HG03378 (cell line): Measurements from ENCODE around the gene STIM1.
"Not testable (repeated sequence)": the region's sequence is repeated elsewhere in the genome, so short reads cannot be mapped to it uniquely, and the experiment has no call there.

Experiments used
- ATAC-seq: cut with Tn5 transposase; IDR thresholded peaks from one replicate; pipeline ENCODE4 v1.9.1; 2021; ENCODE audit warnings: mild to moderate bottlenecking, moderate library complexity; ENCODE audit not compliant: unreplicated experiment

Gene STIM1

DNA sequence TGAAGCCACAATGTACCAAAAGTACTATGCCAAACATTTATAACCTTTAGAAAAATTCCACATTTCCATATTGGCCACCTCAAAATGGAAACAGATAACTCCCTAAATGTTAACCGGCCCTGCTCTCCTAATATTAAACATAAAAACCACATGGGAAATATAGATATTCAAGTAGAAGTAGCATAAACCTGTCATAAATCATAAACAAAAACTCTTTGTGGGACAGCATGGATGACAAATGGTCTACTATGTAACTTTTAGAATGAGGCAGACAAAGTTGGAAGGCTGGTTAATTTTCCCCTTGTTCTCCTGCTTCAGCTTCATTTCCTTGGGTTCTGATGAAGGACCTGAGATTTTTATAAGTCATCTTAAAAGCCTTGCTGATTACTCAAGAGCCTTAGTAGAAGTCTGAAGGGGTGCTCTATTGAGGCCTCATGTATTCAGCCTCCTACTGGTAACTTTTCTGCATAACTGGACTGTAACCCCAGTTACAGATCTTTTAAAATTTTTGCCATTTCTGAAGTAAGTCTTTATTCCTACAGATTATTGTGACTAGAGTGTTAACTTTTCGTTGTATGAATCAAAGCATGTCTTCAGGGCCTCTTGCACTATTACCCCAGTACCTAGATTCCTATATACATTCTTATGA lies 116.4 kb downstream of the STIM1 start:
- ATAC-seq: no peak

DNA sequence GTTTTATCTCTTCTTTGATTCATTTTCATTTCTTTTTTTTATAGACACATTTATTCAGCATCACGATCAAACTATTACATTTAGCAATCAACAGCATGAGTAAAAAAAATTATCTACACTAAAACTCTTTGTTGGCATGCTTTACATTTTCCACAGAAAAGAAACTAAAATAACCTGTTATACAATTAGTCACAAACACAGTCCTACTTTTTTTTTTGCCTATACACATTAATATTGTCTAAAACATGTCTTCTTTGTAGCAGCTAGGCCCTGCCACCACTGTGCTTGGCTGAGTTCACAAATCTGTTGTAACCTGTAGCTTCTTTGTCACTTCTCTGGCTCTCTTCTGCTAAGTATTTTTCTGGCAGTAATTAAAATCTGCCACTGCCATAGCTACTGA lies 117.0 kb downstream of the STIM1 start:
- ATAC-seq: no peak

DNA sequence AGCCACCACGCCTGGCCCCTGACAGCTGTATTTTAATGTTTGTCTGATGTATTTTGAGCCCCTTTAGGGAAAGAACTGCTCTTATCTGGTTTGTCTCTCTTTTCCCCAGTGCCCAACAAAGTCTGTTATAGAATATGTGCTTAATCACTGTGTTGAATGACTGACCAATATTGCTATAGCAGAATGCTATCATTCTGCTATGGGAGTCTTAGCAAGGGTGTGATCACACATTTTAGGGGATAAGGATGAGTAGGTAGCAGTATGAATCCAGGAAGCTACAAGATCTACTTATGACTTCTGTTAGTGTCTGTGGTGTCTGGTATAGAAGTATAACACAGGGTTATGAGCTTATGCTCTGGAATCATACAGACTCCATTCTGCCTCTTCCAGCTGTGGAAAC lies 121.6 kb downstream of the STIM1 start:
- ATAC-seq: no peak

DNA sequence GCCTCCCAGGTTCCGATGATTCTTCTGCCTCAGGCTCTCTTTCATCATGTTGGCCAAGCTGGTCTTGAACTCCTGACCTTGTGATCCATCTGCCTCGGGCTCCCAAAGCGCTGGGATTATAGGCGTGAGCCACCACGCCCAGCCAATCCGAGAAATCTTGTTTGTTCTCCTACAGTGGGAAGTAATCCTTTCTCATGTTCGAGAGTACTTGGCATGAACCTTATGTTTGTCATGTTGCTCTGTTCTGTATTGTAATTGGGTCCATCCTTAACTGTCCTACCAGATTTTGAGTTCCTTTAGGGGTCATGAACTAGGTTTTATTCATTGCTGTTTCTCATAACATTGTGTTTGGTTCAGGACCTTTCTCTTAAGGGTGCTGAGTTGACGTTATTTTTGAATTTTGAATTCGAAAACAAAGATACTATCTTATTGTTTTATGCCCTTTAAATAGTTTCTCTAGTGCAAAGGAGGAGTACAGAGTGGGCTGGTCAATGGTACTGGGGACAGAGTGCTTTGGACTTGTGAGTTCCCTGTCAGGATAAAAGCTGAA lies 125.7 kb downstream of the STIM1 start:
- no peak for ATAC-seq

DNA sequence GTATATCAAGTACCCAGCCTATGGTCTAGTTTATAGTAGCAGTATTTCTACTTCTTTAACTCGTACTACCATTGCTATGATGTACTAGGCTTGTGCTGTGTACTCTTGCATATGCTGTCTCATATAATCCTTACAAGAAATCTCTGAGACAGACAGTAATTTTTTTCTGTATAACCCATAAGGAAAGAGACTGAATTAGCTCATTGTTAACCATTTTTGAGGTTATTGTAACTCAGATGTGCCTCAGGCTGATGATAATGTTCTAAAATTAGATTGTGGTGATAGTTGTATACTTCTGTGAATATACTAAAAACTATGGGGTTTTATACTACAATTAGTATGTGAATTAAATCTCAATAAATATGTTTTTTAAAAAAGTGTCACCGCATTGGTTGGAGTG lies 127.0 kb downstream of the STIM1 start:
- ATAC-seq: no peak

DNA sequence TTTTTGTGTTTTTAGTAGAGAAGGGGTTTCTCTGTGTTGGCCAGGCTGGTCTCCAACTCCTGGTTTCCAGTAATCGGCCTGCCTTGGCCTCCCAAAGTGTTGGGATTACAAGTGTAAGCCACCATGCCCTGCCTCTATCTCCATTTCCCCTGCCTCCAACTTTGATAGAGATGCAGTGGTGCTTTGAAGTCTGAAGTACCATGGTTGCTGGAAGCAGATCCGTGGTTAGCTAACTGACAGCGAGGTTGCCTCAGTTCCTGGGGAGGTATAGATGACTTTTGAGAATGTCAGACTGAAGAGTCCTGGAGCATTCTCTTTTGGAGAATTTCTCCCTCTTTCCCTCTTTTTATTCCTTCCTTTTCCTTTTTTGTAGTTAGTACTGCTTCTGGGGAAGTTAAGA lies 127.6 kb downstream of the STIM1 start:
- ATAC-seq: no peak

DNA sequence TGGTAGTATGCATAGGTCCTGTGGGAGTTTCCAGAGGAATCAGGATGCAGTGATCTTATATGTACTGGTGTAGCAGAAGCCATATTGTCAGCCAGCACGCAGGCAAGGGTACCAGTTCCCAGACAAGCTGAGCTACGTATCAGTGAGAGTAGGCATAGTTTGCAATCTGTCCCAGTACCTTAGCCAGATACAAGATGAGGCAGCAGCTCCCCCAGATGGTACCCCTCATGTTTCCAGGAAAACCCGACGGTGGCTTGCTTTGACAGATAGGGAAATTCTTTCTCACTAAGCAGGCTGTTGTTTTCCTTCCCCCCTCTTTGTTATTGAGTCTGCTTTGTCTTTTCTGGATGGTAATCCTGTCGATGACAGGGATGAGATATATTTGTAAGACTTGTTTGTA lies 129.4 kb downstream of the STIM1 start:
- no peak for ATAC-seq

DNA sequence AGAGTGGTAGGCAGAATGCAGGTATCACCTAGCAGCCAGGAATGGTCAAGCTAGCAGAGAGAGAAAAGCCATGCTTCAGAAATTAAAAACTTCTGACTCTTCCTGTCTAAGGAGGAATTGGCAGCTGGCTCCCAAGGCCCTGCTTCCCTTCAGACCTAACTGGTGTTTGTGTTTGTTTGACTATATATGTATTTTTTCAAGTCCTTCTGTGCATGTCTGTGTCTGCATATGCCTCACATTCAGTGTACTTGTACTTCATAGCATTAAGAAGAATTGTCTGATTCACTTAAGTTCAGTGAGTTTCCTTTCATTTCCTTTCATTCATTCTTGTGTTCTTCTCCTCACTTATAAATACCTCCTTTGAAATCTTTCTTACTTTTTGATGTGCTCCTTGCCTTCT lies 130.2 kb downstream of the STIM1 start:
- ATAC-seq: no peak

DNA sequence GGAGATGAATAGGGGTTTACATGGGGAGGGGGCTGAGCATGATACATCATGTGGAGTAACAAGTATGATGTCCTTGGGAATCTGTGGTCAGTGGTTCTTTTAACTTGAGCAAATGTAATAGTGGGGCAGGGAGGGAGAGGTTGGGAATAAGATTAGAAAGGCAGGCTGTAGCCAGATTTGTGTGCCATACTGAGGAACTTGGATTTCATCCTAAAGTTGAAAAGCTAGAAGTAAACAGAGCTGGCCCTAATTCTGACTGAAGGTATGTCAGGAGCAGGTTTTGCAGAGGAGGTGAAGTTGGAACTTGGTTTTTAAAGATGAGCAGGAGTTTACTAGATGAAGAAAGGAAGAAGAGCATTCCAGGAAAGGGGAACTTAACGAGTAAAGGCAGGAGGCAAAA lies 130.8 kb downstream of the STIM1 start:
- no peak for ATAC-seq

DNA sequence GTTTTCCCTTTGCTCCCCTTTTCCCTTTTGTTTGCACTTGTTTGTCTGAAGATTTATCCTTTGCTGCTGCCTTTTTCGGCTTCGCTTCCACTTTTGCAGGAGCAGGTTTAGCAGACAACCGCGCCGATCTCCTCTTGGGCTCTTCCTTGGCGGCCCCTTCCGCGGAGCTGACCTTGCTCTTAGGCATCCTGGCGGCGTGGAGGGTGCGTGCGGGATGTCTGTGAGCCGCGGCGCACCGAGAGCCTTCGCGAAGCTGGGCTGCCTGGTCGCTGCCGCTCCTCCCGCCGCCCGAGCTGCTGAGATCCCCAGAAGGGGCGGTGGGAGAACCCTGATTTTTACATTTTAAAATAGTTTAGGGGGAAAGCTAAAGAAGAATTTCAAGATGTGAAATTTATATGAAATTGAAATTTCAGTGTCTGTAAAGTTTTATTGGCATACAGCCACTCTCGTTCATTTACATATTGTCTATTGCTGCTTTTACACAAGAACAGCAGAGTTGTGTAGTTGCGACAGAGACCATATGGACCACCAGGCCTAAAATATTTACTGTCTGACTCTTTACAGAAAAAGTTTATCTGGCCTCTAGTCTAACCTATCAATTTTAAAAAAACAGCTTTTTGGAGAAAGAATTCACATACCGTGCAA lies 133.9 kb downstream of the STIM1 start:
- no peak for ATAC-seq

DNA sequence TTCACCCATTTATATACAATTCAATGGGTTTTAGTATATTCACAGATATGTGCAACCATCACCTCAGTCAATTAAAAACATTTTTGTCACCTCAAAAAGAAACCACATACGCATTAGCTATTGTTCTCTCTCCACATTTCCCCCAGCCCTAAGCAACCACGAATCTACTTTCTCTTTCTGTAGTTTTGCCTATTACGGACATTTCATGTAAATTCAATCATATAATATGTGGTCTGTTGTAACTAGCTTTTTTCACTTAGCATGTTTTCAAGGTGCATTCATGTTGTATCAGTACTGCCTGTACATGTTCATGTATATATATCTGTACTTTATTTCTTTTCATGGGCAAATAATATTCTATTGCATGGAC lies 134.4 kb downstream of the STIM1 start:
- no peak for ATAC-seq

DNA sequence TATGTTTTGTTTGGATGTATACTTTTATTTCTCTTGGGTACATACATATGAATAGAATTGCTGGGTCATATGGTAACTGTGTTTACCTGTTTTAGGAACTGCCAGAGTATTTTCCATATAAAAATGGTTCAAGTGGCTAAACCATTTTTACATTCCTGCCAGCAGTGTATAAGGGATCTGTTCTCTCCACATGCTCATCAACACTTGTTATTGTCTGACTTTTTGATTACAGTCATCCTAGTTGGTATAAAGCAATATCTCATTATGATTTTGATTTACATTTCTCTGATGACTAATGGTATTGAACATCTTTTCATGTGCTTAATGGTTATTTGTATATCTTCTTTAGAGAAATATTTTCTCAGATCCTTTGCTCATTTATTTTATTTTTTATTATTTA lies 134.9 kb downstream of the STIM1 start:
- ATAC-seq: no peak

DNA sequence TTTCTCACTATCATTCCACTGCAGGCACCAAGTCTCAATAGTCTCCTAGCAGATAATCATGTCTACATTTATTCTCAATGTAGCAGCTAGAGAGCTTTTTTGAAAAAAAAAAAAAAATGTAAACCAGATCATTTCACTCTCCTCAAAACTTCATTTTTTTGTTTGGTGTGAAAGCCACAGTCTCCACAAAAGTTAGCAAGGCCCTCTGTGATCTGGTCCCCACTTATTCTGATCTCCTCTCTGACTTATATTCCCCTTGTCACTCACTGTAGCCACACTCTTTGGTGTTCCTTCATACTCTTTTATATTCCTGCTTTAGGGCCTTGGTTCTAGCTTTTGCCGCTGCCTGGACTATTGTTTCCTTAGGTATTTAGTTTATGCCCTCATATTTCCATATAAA lies 137.5 kb downstream of the STIM1 start:
- ATAC-seq: no peak

DNA sequence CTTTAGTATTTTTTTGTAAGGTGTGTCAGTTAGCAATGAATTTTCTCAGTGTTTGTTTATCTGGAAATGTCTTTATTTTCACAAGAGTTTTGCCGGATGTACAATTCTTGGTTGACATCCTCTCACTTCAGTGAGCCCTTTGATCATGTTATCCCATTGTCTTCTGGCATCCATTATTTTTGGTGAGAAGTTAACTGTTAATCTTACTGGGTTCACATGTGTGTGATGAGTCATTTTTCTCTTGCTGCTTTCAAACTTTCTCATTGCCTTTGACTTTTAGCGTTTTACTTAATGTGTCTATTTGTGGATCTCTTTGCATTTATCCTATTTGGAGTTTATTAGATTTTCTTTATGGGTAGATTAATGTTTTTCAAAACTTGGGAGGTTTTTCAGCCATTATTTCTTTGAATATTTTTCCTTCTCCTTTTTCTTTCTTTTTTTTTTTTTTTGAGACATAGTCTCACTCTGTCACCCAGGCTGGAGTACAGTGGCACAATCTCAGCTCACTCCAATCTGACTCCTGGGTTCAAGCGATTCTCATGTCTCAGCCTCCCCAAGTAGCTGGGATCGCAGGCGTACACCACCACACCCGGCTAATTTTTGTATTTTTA lies 138.7 kb downstream of the STIM1 start:
- ATAC-seq: no peak

DNA sequence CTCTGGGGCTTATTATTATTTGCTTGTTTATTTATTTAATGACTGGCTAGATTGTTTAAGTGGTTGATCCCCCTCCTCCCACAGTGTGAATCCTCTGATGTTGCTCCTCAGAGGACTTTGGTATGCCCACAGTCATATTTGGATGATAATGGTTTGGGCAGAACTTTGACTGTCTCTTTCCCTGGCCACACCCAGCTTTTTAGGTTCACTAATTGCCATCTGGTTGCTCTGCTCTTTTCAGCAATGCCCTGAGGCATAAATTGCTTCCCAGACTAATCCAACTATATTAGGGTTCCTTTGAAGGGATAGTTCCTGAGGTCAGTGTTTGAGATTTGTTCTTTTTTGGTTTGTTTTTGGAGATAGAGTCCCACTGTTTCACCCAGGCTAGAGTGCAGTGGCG lies 139.8 kb downstream of the STIM1 start:
- no peak for ATAC-seq

DNA sequence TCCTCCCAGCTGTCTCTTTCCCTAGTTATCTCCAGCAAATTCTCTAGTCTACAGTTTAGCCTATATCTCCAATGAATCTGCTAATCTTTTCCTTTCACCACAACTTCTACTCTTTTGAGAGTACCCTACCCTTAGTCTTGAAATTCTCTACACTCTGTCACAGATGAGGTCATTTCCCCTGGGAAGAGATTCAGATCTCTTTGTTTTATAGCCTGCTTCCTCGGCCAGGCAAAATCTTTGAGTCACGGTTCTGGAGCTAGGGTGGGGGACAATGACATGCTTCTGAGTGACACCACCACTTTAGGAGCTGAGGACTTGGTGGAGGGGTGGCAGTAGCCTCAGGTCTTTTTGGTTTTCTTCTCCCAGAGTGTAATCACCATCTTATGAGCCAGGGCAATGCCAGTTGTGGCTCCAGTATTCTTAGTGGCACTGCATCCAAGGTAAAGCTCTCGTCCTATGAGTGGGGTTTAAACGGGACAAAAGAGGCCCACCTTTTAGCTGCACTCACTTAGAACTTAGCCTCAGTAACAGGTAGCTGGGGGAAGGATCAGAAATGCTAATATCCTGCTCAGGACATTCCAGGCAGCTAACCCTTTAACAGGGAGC lies 140.6 kb downstream of the STIM1 start:
- no peak for ATAC-seq

DNA sequence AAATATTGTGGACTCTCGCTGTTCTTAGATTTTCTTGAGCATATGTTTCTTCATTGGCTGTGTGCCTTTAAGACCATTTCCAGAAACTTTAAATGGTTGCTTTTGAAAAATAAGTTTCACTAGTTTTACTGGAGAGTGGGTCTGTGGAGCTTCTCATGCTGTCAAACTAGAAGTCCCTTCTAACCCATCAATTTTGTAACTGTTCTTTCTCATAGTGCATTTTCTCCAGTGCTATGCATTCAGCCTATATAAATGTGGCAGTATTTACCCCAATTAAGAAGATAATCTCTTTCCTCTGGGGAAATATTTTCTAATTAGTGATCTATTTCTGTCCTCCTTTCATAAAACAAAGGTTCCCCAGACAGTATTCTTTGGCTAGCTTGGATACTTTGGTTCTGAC lies 141.2 kb downstream of the STIM1 start:
- no peak for ATAC-seq

DNA sequence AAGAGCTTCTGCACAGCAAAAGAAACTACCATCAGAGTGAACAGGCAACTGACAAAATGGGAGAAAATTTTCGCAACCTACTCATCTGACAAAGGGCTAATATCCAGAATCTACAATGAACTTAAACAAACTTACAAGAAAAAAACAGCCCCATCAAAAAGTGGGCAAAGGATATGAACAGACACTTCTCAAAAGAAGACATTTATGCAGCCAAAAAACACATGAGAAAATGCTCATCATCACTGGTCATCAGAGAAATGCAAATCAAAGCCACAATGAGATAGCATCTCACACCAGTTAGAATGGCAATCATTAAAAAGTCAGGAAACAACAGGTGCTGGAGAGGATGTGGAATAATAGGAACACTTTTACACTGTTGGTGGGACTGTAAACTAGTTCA lies 149.3 kb downstream of the STIM1 start:
- not testable (repeated sequence) for ATAC-seq

DNA sequence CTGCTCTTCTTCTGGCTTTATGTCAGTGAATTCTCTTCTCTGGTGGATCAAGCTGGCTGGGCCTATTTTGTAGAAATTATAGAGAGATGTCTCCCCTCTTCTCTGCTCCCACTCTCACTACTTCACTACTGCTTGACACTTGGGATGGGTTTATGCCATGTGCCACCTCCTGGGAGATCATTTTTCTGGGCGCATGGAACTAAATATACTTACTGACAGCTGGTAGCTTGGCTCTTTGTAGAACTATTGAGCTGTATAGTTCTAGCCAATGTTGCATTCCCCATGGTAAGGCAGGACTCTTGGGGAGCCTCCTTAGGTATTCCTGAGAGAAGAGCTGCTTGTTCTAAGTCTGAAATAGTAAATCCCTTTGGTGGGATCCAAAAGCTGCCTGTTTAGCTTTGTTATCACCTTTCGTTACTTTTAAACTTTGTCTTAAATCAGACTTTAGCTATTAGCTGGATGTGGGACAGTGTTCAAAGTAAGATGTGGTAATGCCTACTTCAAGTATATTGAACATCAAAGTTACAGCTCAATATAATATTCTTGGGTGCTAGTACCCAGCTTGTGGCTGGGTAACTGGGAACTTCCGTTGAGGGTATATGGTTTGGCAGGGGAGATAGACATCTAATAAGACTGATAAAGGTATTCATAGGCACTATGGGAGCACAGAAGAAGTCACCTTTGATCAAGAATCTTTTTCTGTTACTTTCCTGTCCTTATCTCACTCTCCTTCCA lies 151.6 kb downstream of the STIM1 start:
- ATAC-seq: no peak

DNA sequence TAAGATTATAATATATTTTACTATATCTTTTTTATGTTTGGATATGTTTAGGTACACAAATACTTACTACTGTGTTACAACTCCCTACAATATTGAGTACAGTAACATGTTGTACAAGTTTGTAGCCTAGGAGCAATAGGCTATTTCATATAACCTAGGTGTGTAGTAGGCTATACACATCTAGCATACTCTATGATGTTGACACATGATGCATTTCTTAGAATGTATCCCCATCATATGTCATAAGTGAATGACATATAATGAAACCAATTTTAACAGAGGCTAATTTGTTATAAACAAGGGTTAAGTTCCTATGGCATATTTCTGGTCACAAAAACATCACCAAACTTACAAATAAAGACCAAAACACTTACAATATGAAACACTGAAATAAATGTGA lies 152.7 kb downstream of the STIM1 start:
- no peak for ATAC-seq

DNA sequence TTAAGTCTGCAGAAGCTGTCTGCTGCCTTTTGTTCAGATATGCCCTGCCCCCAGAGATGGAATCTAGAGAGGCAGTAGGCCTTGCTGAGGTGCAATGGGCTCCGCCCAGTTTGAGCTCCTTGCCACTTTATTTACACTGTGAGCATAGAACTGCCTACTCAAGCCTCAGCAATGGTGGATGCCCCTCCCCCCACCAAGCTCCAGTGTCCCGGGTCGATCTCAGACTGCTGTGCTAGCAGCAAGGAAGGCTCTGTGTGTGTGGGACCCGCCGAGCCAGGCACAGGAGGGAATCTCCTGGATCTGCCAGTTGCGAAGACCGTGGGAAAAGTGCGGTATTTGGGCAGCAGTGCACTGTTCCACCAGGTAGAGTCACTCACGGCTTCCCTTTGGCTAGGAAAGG lies 161.1 kb downstream of the STIM1 start:
- ATAC-seq: not testable (repeated sequence)
